AG04449 (cell line): ENCODE data around the gene TMED10.
"Not testable (repeated sequence)": the region's sequence is repeated elsewhere in the genome, so short reads cannot be mapped to it uniquely, and the experiment has no call there.

Experiments
- CTCF ChIA-PET: fragments of 350-600 bp; formaldehyde crosslinking; extraction: SDS; loops from one replicate; lab custom pipeline; 2021; ENCODE audit warnings: antibody characterized with exemption; lab: Yijun Ruan, JAX
- POLR2A ChIA-PET: fragments of 400-600, 350-600 bp; formaldehyde crosslinking; extraction: SDS; loops from one replicate; lab custom pipeline; 2020; ENCODE audit warnings: antibody characterized with exemption, inconsistent platforms; lab: Yijun Ruan, JAX
- DNase-seq: peaks from one replicate; pipeline ENCODE4 v3.0.0-alpha.2; 2010; ENCODE audit warnings: low read depth, low spot score
- H3K4me3 ChIP-seq: 2 replicates; pipeline ENCODE4 v1.5.1; 2011; ENCODE audit warnings: low read depth, mild to moderate bottlenecking, control low read depth, low read length
- TF ChIP-seq, protein P1 (sequence below): IDR thresholded peaks from one replicate; pipeline ENCODE4 v1.5.1; 2011; ENCODE audit warnings: mild to moderate bottlenecking, moderate library complexity, low read length, control low read depth, inconsistent platforms; ENCODE audit not compliant: insufficient read depth; ENCODE audit errors: missing control alignments

The TMED10 gene

DNA sequence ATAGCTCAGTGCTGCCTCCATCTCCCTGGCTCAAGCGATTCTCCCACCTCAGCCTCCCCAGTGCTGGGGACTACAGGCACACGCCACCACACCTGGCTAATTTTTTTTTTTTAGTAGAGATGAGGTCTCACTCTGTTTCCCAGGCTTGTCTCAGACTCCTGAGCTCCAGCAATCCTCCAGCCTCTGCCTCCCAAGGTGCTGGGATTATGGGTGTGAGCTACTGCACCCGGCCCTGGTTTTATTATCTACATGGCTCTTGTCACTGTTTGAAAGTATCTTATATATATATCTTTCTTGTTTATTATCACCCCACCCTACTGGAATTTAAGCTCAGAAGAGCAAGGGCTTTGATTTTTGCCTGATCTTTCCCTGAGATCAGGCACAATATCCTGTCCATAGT, 7.6 kb upstream of the TMED10 start:
- TF ChIP-seq, protein P1, sequence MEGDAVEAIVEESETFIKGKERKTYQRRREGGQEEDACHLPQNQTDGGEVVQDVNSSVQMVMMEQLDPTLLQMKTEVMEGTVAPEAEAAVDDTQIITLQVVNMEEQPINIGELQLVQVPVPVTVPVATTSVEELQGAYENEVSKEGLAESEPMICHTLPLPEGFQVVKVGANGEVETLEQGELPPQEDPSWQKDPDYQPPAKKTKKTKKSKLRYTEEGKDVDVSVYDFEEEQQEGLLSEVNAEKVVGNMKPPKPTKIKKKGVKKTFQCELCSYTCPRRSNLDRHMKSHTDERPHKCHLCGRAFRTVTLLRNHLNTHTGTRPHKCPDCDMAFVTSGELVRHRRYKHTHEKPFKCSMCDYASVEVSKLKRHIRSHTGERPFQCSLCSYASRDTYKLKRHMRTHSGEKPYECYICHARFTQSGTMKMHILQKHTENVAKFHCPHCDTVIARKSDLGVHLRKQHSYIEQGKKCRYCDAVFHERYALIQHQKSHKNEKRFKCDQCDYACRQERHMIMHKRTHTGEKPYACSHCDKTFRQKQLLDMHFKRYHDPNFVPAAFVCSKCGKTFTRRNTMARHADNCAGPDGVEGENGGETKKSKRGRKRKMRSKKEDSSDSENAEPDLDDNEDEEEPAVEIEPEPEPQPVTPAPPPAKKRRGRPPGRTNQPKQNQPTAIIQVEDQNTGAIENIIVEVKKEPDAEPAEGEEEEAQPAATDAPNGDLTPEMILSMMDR = no peak

DNA sequence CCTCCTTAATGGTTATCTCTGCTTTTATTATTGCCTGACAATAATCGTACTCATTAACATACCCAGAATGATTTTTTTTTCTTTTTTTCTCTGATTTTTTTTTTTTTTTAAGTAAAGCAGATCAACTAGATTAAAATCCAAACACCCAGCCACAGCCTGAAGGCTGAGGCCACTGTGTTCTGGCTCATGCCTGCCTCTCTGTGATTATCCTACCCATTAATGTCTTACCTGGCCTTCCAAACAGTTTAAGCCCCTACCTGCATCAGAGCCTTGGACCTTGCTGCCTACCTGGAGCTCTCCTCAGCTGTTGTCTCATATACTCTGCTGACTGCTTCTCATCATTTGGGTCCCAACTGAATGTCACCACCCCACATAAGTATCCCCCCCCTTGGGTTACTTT, 6.8 kb upstream of the TMED10 start:
- CTCF ChIA-PET = interaction anchor here (1.0 to 1.4 kb wide), 5 partner anchors 10 to 114 kb away, joined by 3 to 5 read pairs (median 3); no protein-coding TSS in a partner anchor
- TF ChIP-seq, protein P1 = no peak
- POLR2A ChIA-PET = interaction anchor here (0.5 to 1.0 kb wide), 2 partner anchors 53 to 96 kb away, joined by 4 read pairs; partner anchors contain the start of gene FOS

More for the DNA sequence above, 7.6 kb upstream of the TMED10 start:
- ChIA-PET CTCF (interaction anchor here (1.0 to 1.4 kb wide), 5 partner anchors 9 to 117 kb away, joined by 3 to 5 read pairs (median 3); no protein-coding TSS in a partner anchor), POLR2A (interaction anchor here (1.0 to 1.3 kb wide), 4 partner anchors 11 to 95 kb away, joined by 3 to 7 read pairs (median 4); partner anchors contain the start of gene FOS)
- no peak for DNase-seq
- H3K4me3 ChIP-seq = no peak overlapping the region

GRCh38 chr14:75182821-75183220, 6.4 kb upstream of the TMED10 start:
- TF ChIP-seq, protein P1 = no peak
- no peak for DNase-seq
- CTCF ChIA-PET = interaction anchor here (1.3 kb wide), 2 partner anchors 112 to 115 kb away, joined by 3 read pairs; no protein-coding TSS in a partner anchor
- no peak overlapping the region for H3K4me3 ChIP-seq
- POLR2A ChIA-PET = interaction anchor here (1.0 kb wide), 1 partner anchor 96 kb away, joined by 4 read pairs; the partner anchor contains the start of gene FOS

More for the DNA sequence above, 6.8 kb upstream of the TMED10 start:
- H3K4me3 ChIP-seq = no peak overlapping the region
- no peak for DNase-seq

- ChIA-PET CTCF (interaction anchor here (1.3 kb wide), 1 partner anchor 113 kb away, joined by 3 read pairs; no protein-coding TSS in a partner anchor), POLR2A (interaction anchor here (1.0 kb wide), 1 partner anchor 97 kb away, joined by 4 read pairs; the partner anchor contains the start of gene FOS)
- H3K4me3 ChIP-seq, DNase-seq: not testable (repeated sequence)
Observed at GRCh38 chr14:75182163-75182562, 5.8 kb upstream of the TMED10 start.

DNA sequence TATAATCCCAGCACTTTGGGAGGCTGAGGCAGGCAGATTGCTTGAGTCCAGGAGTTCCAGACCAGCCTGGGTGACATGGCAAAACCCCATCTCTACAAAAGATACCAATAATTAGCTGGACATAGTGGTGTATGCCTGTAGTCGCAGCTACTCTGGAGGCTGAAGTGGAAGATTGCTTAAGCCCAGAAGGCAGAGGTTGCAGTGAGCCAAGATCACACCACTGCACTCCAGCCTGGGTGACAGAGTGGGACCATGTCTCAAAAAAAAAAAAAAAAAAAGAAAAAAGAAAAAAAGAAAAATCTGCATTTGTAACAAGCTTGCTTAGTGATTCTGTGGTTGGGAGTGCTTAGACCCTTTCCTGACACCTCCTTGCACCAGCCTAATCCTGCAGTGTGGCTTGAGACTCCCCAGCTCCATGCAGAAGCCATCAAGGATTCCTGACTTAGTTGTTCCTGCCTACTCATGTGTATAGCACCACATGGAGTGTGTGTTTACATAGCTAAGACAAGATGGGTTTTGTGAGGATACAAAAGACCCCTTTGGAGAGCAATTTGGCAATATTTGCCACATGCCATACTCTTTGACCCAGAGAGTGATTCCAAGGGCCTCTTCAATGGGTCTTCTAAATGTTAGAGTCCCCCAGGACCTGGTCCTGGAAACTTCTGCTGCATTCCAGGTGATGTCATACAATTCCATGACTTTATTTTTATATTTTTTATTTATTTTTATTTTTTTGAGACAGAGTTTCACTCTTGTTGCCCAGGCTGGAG, 5.1 kb upstream of the TMED10 start:
- ChIA-PET POLR2A (no interaction called here), CTCF (no interaction called here)
- no peak overlapping the region for H3K4me3 ChIP-seq
- DNase-seq = no peak
- TF ChIP-seq, protein P1 = no peak

DNA sequence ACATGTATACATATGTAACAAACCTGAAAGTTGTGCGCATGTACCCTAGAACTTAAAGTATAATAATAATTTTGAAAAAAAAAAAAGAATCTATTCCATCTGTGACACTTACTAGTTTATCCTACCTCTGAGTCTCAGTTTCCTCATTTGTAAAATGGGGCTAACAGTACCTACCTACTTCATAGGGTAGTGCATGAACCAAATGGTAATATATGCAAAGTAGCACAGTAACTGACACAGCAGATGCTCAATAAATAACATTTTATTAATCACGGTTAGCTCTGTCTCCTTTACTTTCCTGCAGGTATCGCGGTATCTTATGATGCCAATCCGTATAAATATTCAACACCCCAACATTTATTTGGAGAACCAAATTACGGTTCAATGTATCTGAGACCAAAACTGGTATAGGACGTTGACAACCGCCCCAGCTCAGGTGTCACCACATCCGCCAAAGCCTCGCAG, 703 bp downstream of the TMED10 start:
- TF ChIP-seq, protein P1 = no peak
- ChIA-PET CTCF (interaction anchor here (0.9 to 1.0 kb wide), 2 partner anchors 114 to 120 kb away, joined by 3 read pairs; no protein-coding TSS in a partner anchor), POLR2A (interaction anchor here (0.9 kb wide), 1 partner anchor 47 kb away, joined by 5 read pairs; no protein-coding TSS in a partner anchor)
- no peak for DNase-seq
- H3K4me3 ChIP-seq = peak overlapping the region; percentile 96
